HCT116 (cell line): ENCODE results near the gene RNGTT. TPM values are rescaled to one million over a fixed set of nuclear protein-coding genes. Genes with fewer than 3 reads are reported as not detected.

ENCODE experiments used
- ATAC-seq: fragments of 200-7000 bp; cut with Tn5 transposase; 2 replicates; pipeline ENCODE4 v1.9.1; 2020; ENCODE audit warnings: mild to moderate bottlenecking, moderate library complexity
- BruUV-seq: library from RNA; stranded (reverse); fragments of 400-500 nt; replicated peaks from 2 replicates; lab custom pipeline; 2021; lab: Mats Ljungman, UMichigan
- CTCF ChIA-PET: fragments of 300-600 bp; sonication (Branson Sonifier 250); formaldehyde crosslinking; loops from one replicate; lab custom pipeline; 2021; ENCODE audit warnings: antibody characterized with exemption; lab: Charles Lee
- POLR2A ChIA-PET: fragments of 300-600, 350-600 bp; sonication (Branson Sonifier 250); formaldehyde crosslinking; loops from one replicate; lab custom pipeline; 2021; ENCODE audit warnings: antibody characterized with exemption; lab: Charles Lee
- RAD21 ChIA-PET, 2 experiments: fragments of 300-600 bp; sonication (Branson Sonifier 250); formaldehyde crosslinking; loops; one replicate each; lab custom pipeline; 2023; ENCODE audit warnings: low total read pairs in 2 of 2; ENCODE audit not compliant: uncharacterized antibody in 2 of 2, unreplicated experiment in 2 of 2, low non-redundant PET in 1 of 2; lab: Charles Lee
- DNase-seq: peaks from one replicate; pipeline ENCODE4 v3.0.0-alpha.2; 2010; ENCODE audit warnings: low read depth, low spot score
- H2AFZ ChIP-seq: fragments of 200-600 bp; shearing (Covaris generic), sonication (generic); 2 replicates; pipeline ENCODE4 v1.6.1; 2017; ENCODE audit warnings: low read depth, mixed run types, mixed read lengths, antibody characterized with exemption, low read length; ENCODE audit not compliant: poor library complexity, severe bottlenecking
- H3K27ac ChIP-seq: 2 replicates; pipeline ENCODE4 v1.5.1; 2012; ENCODE audit warnings: low read depth, low read length
- H3K27me3 ChIP-seq: fragments of 200-600 bp; sonication (generic); 2 replicates; pipeline ENCODE4 v1.6.1; 2016; ENCODE audit warnings: mixed run types, low read length, mixed read lengths; ENCODE audit not compliant: insufficient read depth
- H3K36me3 ChIP-seq, 2 experiments: fragments of 200-500 bp in 1 of 2; fragments of 200-600 bp in 1 of 2; sonication (Bioruptor generic) in 1 of 2; sonication (generic) in 1 of 2; 2 replicates each; pipeline versions ENCODE4 v1.5.1 to v1.6.1; 2014 to 2016; ENCODE audit warnings: low read length in 2 of 2, inconsistent platforms in 1 of 2, mixed read lengths in 1 of 2, mixed run types in 1 of 2; ENCODE audit not compliant: insufficient read depth in 2 of 2, control insufficient read depth in 1 of 2
- H3K4me1 ChIP-seq, 2 experiments: fragments of 200-600 bp in 1 of 2; sonication (generic) in 1 of 2; 2 replicates each; pipeline versions ENCODE4 v1.5.1 to v1.6.1; 2012 to 2017; ENCODE audit warnings: low read length in 2 of 2, inconsistent platforms in 1 of 2, mild to moderate bottlenecking in 1 of 2, mixed read lengths in 1 of 2, mixed run types in 1 of 2, moderate library complexity in 1 of 2; ENCODE audit not compliant: insufficient read depth in 2 of 2, control insufficient read depth in 1 of 2
- H3K4me2 ChIP-seq: fragments of 200-600 bp; sonication (generic); 2 replicates; pipeline ENCODE4 v1.6.1; 2017; ENCODE audit warnings: mixed run types, low read length, mixed read lengths
- H3K4me3 ChIP-seq, 2 experiments: fragments of 200-600 bp in 1 of 2; sonication (generic) in 1 of 2; replicated peaks in 1 of 2; 2 replicates each; pipeline ENCODE4 v1.5.1; 2011 to 2016; ENCODE audit warnings: low read length in 2 of 2, control low read depth in 1 of 2, low read depth in 1 of 2, mild to moderate bottlenecking in 1 of 2, mixed read lengths in 1 of 2, mixed run types in 1 of 2
- H3K79me2 ChIP-seq: fragments of 200-600 bp; sonication (generic); 2 replicates; pipeline ENCODE4 v1.6.1; 2017; ENCODE audit warnings: mild to moderate bottlenecking, mixed run types, low read length, moderate library complexity, mixed read lengths; ENCODE audit not compliant: insufficient read depth
- H3K9ac ChIP-seq: fragments of 200-600 bp; sonication (generic); 2 replicates; pipeline ENCODE4 v1.6.1; 2016; ENCODE audit warnings: low read length, mixed read lengths
- H3K9me2 ChIP-seq: fragments of 200-600 bp; sonication (generic), shearing (Covaris generic); 2 replicates; pipeline ENCODE4 v1.6.1; 2017; ENCODE audit warnings: mixed run types, mild to moderate bottlenecking, moderate library complexity; ENCODE audit not compliant: insufficient read depth
- H3K9me3 ChIP-seq, 2 experiments: fragments of 200-500 bp in 1 of 2; fragments of 200-600 bp in 1 of 2; sonication (Bioruptor generic) in 1 of 2; sonication (generic) in 1 of 2; 2 replicates each; pipeline ENCODE4 v1.6.1; 2014 to 2017; ENCODE audit warnings: low read length in 2 of 2, mixed read lengths in 2 of 2, inconsistent platforms in 1 of 2, low read depth in 1 of 2, mild to moderate bottlenecking in 1 of 2, mixed run types in 1 of 2, moderate library complexity in 1 of 2; ENCODE audit not compliant: control insufficient read depth in 1 of 2, insufficient read depth in 1 of 2
- H4K20me1 ChIP-seq: fragments of 200-600 bp; sonication (generic), shearing (Covaris generic); 2 replicates; pipeline ENCODE4 v1.6.1; 2017; ENCODE audit warnings: mixed run types, mild to moderate bottlenecking, moderate library complexity; ENCODE audit not compliant: insufficient read depth
- CBX3 ChIP-seq: IDR thresholded peaks from 2 replicates; pipeline ENCODE4 v1.6.1; 2012; ENCODE audit warnings: low read depth
- CEBPB ChIP-seq: IDR thresholded peaks from 2 replicates; pipeline ENCODE4 v1.6.1; 2012; ENCODE audit warnings: low read depth
- EGR1 ChIP-seq: IDR thresholded peaks from 2 replicates; pipeline ENCODE4 v1.6.1; 2012; ENCODE audit warnings: low read depth
- EZH2phosphoT487 ChIP-seq: fragments of 200-600 bp; IDR thresholded peaks from 2 replicates; pipeline ENCODE4 v1.6.1; 2018; ENCODE audit warnings: antibody characterized with exemption, borderline replicate concordance
- FOSL1 ChIP-seq: IDR thresholded peaks from 2 replicates; pipeline ENCODE4 v1.6.1; 2012; ENCODE audit warnings: low read depth
- JUND ChIP-seq: IDR thresholded peaks from 2 replicates; pipeline ENCODE4 v1.6.1; 2012
- POLR2A ChIP-seq: IDR thresholded peaks from 2 replicates; pipeline ENCODE4 v1.7.0; 2011; ENCODE audit warnings: borderline replicate concordance; ENCODE audit not compliant: insufficient read depth, insufficient read length; ENCODE audit errors: extremely low read depth
- POLR2AphosphoS5 ChIP-seq: IDR thresholded peaks from 2 replicates; pipeline ENCODE4 v1.6.1; 2011; ENCODE audit warnings: mild to moderate bottlenecking, low read depth, low read length, moderate library complexity
- RAD21 ChIP-seq: IDR thresholded peaks from 2 replicates; pipeline ENCODE4 v1.6.1; 2012; ENCODE audit warnings: low read depth, mild to moderate bottlenecking
- SIN3A ChIP-seq: IDR thresholded peaks from 2 replicates; pipeline ENCODE4 v1.6.1; 2012; ENCODE audit warnings: low read depth
- SP1 ChIP-seq: IDR thresholded peaks from 2 replicates; pipeline ENCODE4 v1.6.1; 2012; ENCODE audit warnings: low read depth
- SRF ChIP-seq: IDR thresholded peaks from 2 replicates; pipeline ENCODE4 v1.6.1; 2012; ENCODE audit warnings: low read depth
- TCF7L2 ChIP-seq: IDR thresholded peaks from 2 replicates; pipeline ENCODE4 v1.7.0; 2011; ENCODE audit warnings: borderline replicate concordance, inconsistent platforms; ENCODE audit not compliant: insufficient read depth, insufficient read length; ENCODE audit errors: extremely low read depth
- YY1 ChIP-seq: IDR thresholded peaks from 2 replicates; pipeline ENCODE4 v1.6.1; 2011; ENCODE audit warnings: low read length, low read depth, moderate library complexity, mild to moderate bottlenecking; ENCODE audit not compliant: insufficient replicate concordance; ENCODE audit errors: extremely low read depth
- ZFX ChIP-seq: fragments of 450-650 bp; IDR thresholded peaks from 2 replicates; pipeline ENCODE4 v1.6.1; 2017
- intact Hi-C: fragments of 100-400 bp; cut with micrococcal nuclease; formaldehyde crosslinking; loops from 2 replicates; pipeline ENCODE4 v1.10.0; 2022
- total RNA-seq: library from RNA; stranded (reverse); gene quantifications from one replicate; pipeline ENCODE4 v1.2.1, GENCODE V29; 2021; ENCODE audit not compliant: unreplicated experiment
- TF ChIP-seq, protein P1 (sequence below): IDR thresholded peaks from 2 replicates; pipeline ENCODE4 v1.6.1; 2011; ENCODE audit warnings: mild to moderate bottlenecking, low read length, moderate library complexity; ENCODE audit not compliant: insufficient replicate concordance; ENCODE audit errors: extremely low read depth
- TF ChIP-seq, protein P2 (sequence below), 3 experiments: fragments of 200-600 bp in 1 of 3; sonication (generic) in 1 of 3; IDR thresholded peaks in 2 of 3; conservative IDR thresholded peaks in 1 of 3; 2 replicates each; pipeline ENCODE4 v1.5.1; 2012 to 2017; ENCODE audit warnings: low read depth in 2 of 3, low read length in 2 of 3, antibody characterized with exemption in 1 of 3, borderline replicate concordance in 1 of 3, control low read depth in 1 of 3, mild to moderate bottlenecking in 1 of 3, mixed read lengths in 1 of 3, mixed run types in 1 of 3, moderate library complexity in 1 of 3; ENCODE audit not compliant: insufficient read depth in 1 of 3

RNGTT gene
- total RNA-seq, 1 experiment from 2014 or later = 23.0 TPM

DNA sequence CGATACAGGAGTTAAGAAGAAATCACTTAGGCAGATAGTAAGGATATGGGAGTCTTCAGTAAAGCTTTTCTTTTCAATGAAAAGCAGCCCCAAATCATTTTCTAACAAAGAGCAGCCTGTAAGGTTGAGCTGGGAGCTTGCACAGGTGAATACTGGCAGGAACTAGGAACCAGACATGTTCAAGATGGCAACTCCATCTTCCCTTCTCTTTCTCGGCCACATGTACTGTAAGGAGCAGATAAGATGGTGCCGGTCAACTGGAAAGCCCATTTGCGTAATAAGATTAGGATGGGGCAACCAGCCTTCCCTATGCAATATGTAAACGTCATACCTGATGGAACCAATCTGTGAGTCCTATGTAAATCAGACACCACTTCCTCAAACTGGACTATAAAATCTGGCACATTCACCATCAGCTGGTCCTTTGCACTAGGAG lies 46.2 kb upstream of the RNGTT start:
- no TSS peak for BruUV-seq
- H3K4me3 ChIP-seq = no peak overlapping the region
- no peaks in the 10 kb centered on the region for H3K36me3 ChIP-seq
- H3K4me2 ChIP-seq = no peak overlapping the region
- no peak for DNase-seq
- H3K27me3 ChIP-seq = no peaks in the 10 kb centered on the region
- CTCF ChIA-PET = no interaction called here
- no peaks in the 10 kb centered on the region for H3K9me2 ChIP-seq
- intact Hi-C loops = no loop called here
- RAD21 ChIA-PET = no interaction called here
- POLR2A ChIA-PET = no interaction called here
- H4K20me1 ChIP-seq = no peaks in the 10 kb centered on the region
- TF ChIP-seq SIN3A (no peak), FOSL1 (no peak), SP1 (no peak), JUND (no peak), RAD21 (no peak), EGR1 (no peak), ZFX (no peak), TCF7L2 (no peak), POLR2A (no peak), EZH2phosphoT487 (no peak), SRF (no peak), CBX3 (no peak), POLR2AphosphoS5 (no peak), YY1 (no peak), CEBPB (no peak)
- TF ChIP-seq, protein P1, sequence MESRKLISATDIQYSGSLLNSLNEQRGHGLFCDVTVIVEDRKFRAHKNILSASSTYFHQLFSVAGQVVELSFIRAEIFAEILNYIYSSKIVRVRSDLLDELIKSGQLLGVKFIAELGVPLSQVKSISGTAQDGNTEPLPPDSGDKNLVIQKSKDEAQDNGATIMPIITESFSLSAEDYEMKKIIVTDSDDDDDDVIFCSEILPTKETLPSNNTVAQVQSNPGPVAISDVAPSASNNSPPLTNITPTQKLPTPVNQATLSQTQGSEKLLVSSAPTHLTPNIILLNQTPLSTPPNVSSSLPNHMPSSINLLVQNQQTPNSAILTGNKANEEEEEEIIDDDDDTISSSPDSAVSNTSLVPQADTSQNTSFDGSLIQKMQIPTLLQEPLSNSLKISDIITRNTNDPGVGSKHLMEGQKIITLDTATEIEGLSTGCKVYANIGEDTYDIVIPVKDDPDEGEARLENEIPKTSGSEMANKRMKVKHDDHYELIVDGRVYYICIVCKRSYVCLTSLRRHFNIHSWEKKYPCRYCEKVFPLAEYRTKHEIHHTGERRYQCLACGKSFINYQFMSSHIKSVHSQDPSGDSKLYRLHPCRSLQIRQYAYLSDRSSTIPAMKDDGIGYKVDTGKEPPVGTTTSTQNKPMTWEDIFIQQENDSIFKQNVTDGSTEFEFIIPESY = no peak
- TF ChIP-seq, protein P2, sequence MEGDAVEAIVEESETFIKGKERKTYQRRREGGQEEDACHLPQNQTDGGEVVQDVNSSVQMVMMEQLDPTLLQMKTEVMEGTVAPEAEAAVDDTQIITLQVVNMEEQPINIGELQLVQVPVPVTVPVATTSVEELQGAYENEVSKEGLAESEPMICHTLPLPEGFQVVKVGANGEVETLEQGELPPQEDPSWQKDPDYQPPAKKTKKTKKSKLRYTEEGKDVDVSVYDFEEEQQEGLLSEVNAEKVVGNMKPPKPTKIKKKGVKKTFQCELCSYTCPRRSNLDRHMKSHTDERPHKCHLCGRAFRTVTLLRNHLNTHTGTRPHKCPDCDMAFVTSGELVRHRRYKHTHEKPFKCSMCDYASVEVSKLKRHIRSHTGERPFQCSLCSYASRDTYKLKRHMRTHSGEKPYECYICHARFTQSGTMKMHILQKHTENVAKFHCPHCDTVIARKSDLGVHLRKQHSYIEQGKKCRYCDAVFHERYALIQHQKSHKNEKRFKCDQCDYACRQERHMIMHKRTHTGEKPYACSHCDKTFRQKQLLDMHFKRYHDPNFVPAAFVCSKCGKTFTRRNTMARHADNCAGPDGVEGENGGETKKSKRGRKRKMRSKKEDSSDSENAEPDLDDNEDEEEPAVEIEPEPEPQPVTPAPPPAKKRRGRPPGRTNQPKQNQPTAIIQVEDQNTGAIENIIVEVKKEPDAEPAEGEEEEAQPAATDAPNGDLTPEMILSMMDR (IDR thresholded peaks at IDR 0.05 in 2 of 3, conservative IDR thresholded peaks at IDR 0.05 in 1 of 3; ENCODE audit: borderline replicate concordance in 1 of 3, insufficient read depth in 1 of 3, low read depth in 2 of 3, low read length in 2 of 3) = no peak
- no peak overlapping the region for H3K27ac ChIP-seq
- no peaks in the 10 kb centered on the region for H3K4me1 ChIP-seq
- no peak overlapping the region for H2AFZ ChIP-seq
- H3K79me2 ChIP-seq = no peaks in the 10 kb centered on the region
- H3K9me3 ChIP-seq = no peaks in the 10 kb centered on the region
- ATAC-seq = no peak
- H3K9ac ChIP-seq = no peak overlapping the region
